HCT116 (cell line): ENCODE data around the gene CDH4. TPM values are rescaled to one million over a fixed set of nuclear protein-coding genes. Genes with fewer than 3 reads are reported as not detected.

ENCODE experiments used
- ATAC-seq: fragments of 200-7000 bp; cut with Tn5 transposase; 2 replicates; pipeline ENCODE4 v1.9.1; 2020; ENCODE audit warnings: mild to moderate bottlenecking, moderate library complexity
- BruUV-seq: library from RNA; stranded (reverse); fragments of 400-500 nt; replicated peaks from 2 replicates; lab custom pipeline; 2021; lab: Mats Ljungman, UMichigan
- CTCF ChIA-PET: fragments of 300-600 bp; sonication (Branson Sonifier 250); formaldehyde crosslinking; loops from one replicate; lab custom pipeline; 2021; ENCODE audit warnings: antibody characterized with exemption; lab: Charles Lee
- POLR2A ChIA-PET: fragments of 300-600, 350-600 bp; sonication (Branson Sonifier 250); formaldehyde crosslinking; loops from one replicate; lab custom pipeline; 2021; ENCODE audit warnings: antibody characterized with exemption; lab: Charles Lee
- RAD21 ChIA-PET, 2 experiments: fragments of 300-600 bp; sonication (Branson Sonifier 250); formaldehyde crosslinking; loops; one replicate each; lab custom pipeline; 2023; ENCODE audit warnings: low total read pairs in 2 of 2; ENCODE audit not compliant: uncharacterized antibody in 2 of 2, unreplicated experiment in 2 of 2, low non-redundant PET in 1 of 2; lab: Charles Lee
- DNase-seq: peaks from one replicate; pipeline ENCODE4 v3.0.0-alpha.2; 2010; ENCODE audit warnings: low read depth, low spot score
- H2AFZ ChIP-seq: fragments of 200-600 bp; shearing (Covaris generic), sonication (generic); 2 replicates; pipeline ENCODE4 v1.6.1; 2017; ENCODE audit warnings: low read depth, mixed run types, mixed read lengths, antibody characterized with exemption, low read length; ENCODE audit not compliant: poor library complexity, severe bottlenecking
- H3K27ac ChIP-seq: 2 replicates; pipeline ENCODE4 v1.5.1; 2012; ENCODE audit warnings: low read depth, low read length
- H3K27me3 ChIP-seq: fragments of 200-600 bp; sonication (generic); 2 replicates; pipeline ENCODE4 v1.6.1; 2016; ENCODE audit warnings: mixed run types, low read length, mixed read lengths; ENCODE audit not compliant: insufficient read depth
- H3K36me3 ChIP-seq, 2 experiments: fragments of 200-500 bp in 1 of 2; fragments of 200-600 bp in 1 of 2; sonication (Bioruptor generic) in 1 of 2; sonication (generic) in 1 of 2; 2 replicates each; pipeline versions ENCODE4 v1.5.1 to v1.6.1; 2014 to 2016; ENCODE audit warnings: low read length in 2 of 2, inconsistent platforms in 1 of 2, mixed read lengths in 1 of 2, mixed run types in 1 of 2; ENCODE audit not compliant: insufficient read depth in 2 of 2, control insufficient read depth in 1 of 2
- H3K4me1 ChIP-seq, 2 experiments: fragments of 200-600 bp in 1 of 2; sonication (generic) in 1 of 2; 2 replicates each; pipeline versions ENCODE4 v1.5.1 to v1.6.1; 2012 to 2017; ENCODE audit warnings: low read length in 2 of 2, inconsistent platforms in 1 of 2, mild to moderate bottlenecking in 1 of 2, mixed read lengths in 1 of 2, mixed run types in 1 of 2, moderate library complexity in 1 of 2; ENCODE audit not compliant: insufficient read depth in 2 of 2, control insufficient read depth in 1 of 2
- H3K4me2 ChIP-seq: fragments of 200-600 bp; sonication (generic); 2 replicates; pipeline ENCODE4 v1.6.1; 2017; ENCODE audit warnings: mixed run types, low read length, mixed read lengths
- H3K4me3 ChIP-seq, 2 experiments: fragments of 200-600 bp in 1 of 2; sonication (generic) in 1 of 2; replicated peaks in 1 of 2; 2 replicates each; pipeline ENCODE4 v1.5.1; 2011 to 2016; ENCODE audit warnings: low read length in 2 of 2, control low read depth in 1 of 2, low read depth in 1 of 2, mild to moderate bottlenecking in 1 of 2, mixed read lengths in 1 of 2, mixed run types in 1 of 2
- H3K79me2 ChIP-seq: fragments of 200-600 bp; sonication (generic); 2 replicates; pipeline ENCODE4 v1.6.1; 2017; ENCODE audit warnings: mild to moderate bottlenecking, mixed run types, low read length, moderate library complexity, mixed read lengths; ENCODE audit not compliant: insufficient read depth
- H3K9ac ChIP-seq: fragments of 200-600 bp; sonication (generic); 2 replicates; pipeline ENCODE4 v1.6.1; 2016; ENCODE audit warnings: low read length, mixed read lengths
- H3K9me2 ChIP-seq: fragments of 200-600 bp; sonication (generic), shearing (Covaris generic); 2 replicates; pipeline ENCODE4 v1.6.1; 2017; ENCODE audit warnings: mixed run types, mild to moderate bottlenecking, moderate library complexity; ENCODE audit not compliant: insufficient read depth
- H3K9me3 ChIP-seq, 2 experiments: fragments of 200-500 bp in 1 of 2; fragments of 200-600 bp in 1 of 2; sonication (Bioruptor generic) in 1 of 2; sonication (generic) in 1 of 2; 2 replicates each; pipeline ENCODE4 v1.6.1; 2014 to 2017; ENCODE audit warnings: low read length in 2 of 2, mixed read lengths in 2 of 2, inconsistent platforms in 1 of 2, low read depth in 1 of 2, mild to moderate bottlenecking in 1 of 2, mixed run types in 1 of 2, moderate library complexity in 1 of 2; ENCODE audit not compliant: control insufficient read depth in 1 of 2, insufficient read depth in 1 of 2
- H4K20me1 ChIP-seq: fragments of 200-600 bp; sonication (generic), shearing (Covaris generic); 2 replicates; pipeline ENCODE4 v1.6.1; 2017; ENCODE audit warnings: mixed run types, mild to moderate bottlenecking, moderate library complexity; ENCODE audit not compliant: insufficient read depth
- ATF3 ChIP-seq: IDR thresholded peaks from 2 replicates; pipeline ENCODE4 v1.6.1; 2012
- CEBPB ChIP-seq: IDR thresholded peaks from 2 replicates; pipeline ENCODE4 v1.6.1; 2012; ENCODE audit warnings: low read depth
- CTCF ChIP-seq, 3 experiments: fragments of 200-600 bp in 1 of 3; sonication (generic) in 1 of 3; IDR thresholded peaks in 2 of 3; conservative IDR thresholded peaks in 1 of 3; 2 replicates each; pipeline ENCODE4 v1.5.1; 2012 to 2017; ENCODE audit warnings: low read depth in 2 of 3, low read length in 2 of 3, antibody characterized with exemption in 1 of 3, borderline replicate concordance in 1 of 3, control low read depth in 1 of 3, mild to moderate bottlenecking in 1 of 3, mixed read lengths in 1 of 3, mixed run types in 1 of 3, moderate library complexity in 1 of 3; ENCODE audit not compliant: insufficient read depth in 1 of 3
- EGR1 ChIP-seq: IDR thresholded peaks from 2 replicates; pipeline ENCODE4 v1.6.1; 2012; ENCODE audit warnings: low read depth
- EZH2 ChIP-seq: fragments of 200-600 bp; sonication (generic); IDR thresholded peaks from 2 replicates; pipeline ENCODE4 v1.6.1; 2017; ENCODE audit warnings: antibody characterized with exemption, mixed run types
- EZH2phosphoT487 ChIP-seq: fragments of 200-600 bp; IDR thresholded peaks from 2 replicates; pipeline ENCODE4 v1.6.1; 2018; ENCODE audit warnings: antibody characterized with exemption, borderline replicate concordance
- FOSL1 ChIP-seq: IDR thresholded peaks from 2 replicates; pipeline ENCODE4 v1.6.1; 2012; ENCODE audit warnings: low read depth
- JUND ChIP-seq: IDR thresholded peaks from 2 replicates; pipeline ENCODE4 v1.6.1; 2012
- MAX ChIP-seq: IDR thresholded peaks from 2 replicates; pipeline ENCODE4 v1.6.1; 2012
- POLR2A ChIP-seq: IDR thresholded peaks from 2 replicates; pipeline ENCODE4 v1.7.0; 2011; ENCODE audit warnings: borderline replicate concordance; ENCODE audit not compliant: insufficient read depth, insufficient read length; ENCODE audit errors: extremely low read depth
- RAD21 ChIP-seq: IDR thresholded peaks from 2 replicates; pipeline ENCODE4 v1.6.1; 2012; ENCODE audit warnings: low read depth, mild to moderate bottlenecking
- SIN3A ChIP-seq: IDR thresholded peaks from 2 replicates; pipeline ENCODE4 v1.6.1; 2012; ENCODE audit warnings: low read depth
- SP1 ChIP-seq: IDR thresholded peaks from 2 replicates; pipeline ENCODE4 v1.6.1; 2012; ENCODE audit warnings: low read depth
- TCF7L2 ChIP-seq: IDR thresholded peaks from 2 replicates; pipeline ENCODE4 v1.7.0; 2011; ENCODE audit warnings: borderline replicate concordance, inconsistent platforms; ENCODE audit not compliant: insufficient read depth, insufficient read length; ENCODE audit errors: extremely low read depth
- ZBTB33 ChIP-seq: IDR thresholded peaks from 2 replicates; pipeline ENCODE4 v1.6.1; 2011; ENCODE audit warnings: mild to moderate bottlenecking, low read length, moderate library complexity; ENCODE audit not compliant: insufficient replicate concordance; ENCODE audit errors: extremely low read depth
- intact Hi-C: fragments of 100-400 bp; cut with micrococcal nuclease; formaldehyde crosslinking; loops from 2 replicates; pipeline ENCODE4 v1.10.0; 2022
- total RNA-seq: library from RNA; stranded (reverse); gene quantifications from one replicate; pipeline ENCODE4 v1.2.1, GENCODE V29; 2021; ENCODE audit not compliant: unreplicated experiment

CDH4 gene
- total RNA-seq, 1 experiment from 2014 or later: not detected

- RAD21 ChIA-PET: no interaction called here
- no peak overlapping the region for H3K9ac ChIP-seq
- CTCF ChIA-PET: no interaction called here
- TF ChIP-seq CTCF (IDR thresholded peaks at IDR 0.05 in 2 of 3, conservative IDR thresholded peaks at IDR 0.05 in 1 of 3; ENCODE audit: borderline replicate concordance in 1 of 3, insufficient read depth in 1 of 3, low read depth in 2 of 3, low read length in 2 of 3) (no peak), EZH2 (no peak), SIN3A (no peak), EGR1 (no peak), EZH2phosphoT487 (no peak), CEBPB (no peak), ATF3 (no peak), FOSL1 (no peak), SP1 (no peak), TCF7L2 (no peak), RAD21 (no peak), POLR2A (no peak), JUND (no peak), MAX (no peak), ZBTB33 (no peak)
- TF ChIP-seq, all 23 proteins: peak for 0
- Histone ChIP-seq H3K27ac (no peak overlapping the region), H3K4me2 (no peak overlapping the region), H2AFZ (no peak overlapping the region), H3K27me3 (no peaks in the 10 kb centered on the region), H3K79me2 (no peaks in the 10 kb centered on the region), H3K4me3 (no peak overlapping the region), H3K36me3 (no peaks in the 10 kb centered on the region), H3K9me3 (peaks cover 5 to 8% of the 10 kb centered on the region in 2 experiments; a peak in 3 of 4 replicates), H4K20me1 (no peaks in the 10 kb centered on the region), H3K4me1 (no peaks in the 10 kb centered on the region), H3K9me2 (no peaks in the 10 kb centered on the region)
- POLR2A ChIA-PET: no interaction called here
- no TSS peak for BruUV-seq
- intact Hi-C loops: no loop called here
- no peak for DNase-seq
- ATAC-seq: no peak
Observed at GRCh38 chr20:61448386-61448785, 196.3 kb downstream of the CDH4 start.
